GM12873 (cell line): ENCODE data around the gene HGF.

Source experiments
- TF ChIP-seq, protein P1 (sequence below): IDR thresholded peaks from 2 replicates; pipeline ENCODE4 v1.5.1; 2012; ENCODE audit warnings: low read depth, mild to moderate bottlenecking, moderate library complexity, low read length, control low read depth; ENCODE audit not compliant: insufficient read depth; ENCODE audit errors: missing control alignments

HGF gene

DNA sequence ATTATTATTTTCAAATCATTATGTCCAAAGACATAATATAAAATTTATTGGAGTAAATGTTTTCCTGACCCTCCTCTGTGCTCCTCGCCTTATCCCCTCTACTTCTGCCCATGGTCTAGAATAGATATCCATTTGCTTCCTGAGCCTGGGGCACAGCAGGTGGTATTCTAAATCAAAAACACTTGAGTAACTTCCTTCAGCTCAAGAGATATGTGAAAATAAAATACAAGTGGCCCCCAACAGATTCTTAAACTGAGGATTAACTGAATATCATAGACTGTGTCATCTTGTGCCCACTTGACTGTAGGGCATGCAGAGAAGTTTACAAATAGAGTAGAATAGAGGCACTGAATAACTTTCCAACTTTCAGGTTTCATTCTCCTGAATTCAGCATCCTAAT is 59.1 kb downstream of the HGF start:
- TF ChIP-seq, protein P1, sequence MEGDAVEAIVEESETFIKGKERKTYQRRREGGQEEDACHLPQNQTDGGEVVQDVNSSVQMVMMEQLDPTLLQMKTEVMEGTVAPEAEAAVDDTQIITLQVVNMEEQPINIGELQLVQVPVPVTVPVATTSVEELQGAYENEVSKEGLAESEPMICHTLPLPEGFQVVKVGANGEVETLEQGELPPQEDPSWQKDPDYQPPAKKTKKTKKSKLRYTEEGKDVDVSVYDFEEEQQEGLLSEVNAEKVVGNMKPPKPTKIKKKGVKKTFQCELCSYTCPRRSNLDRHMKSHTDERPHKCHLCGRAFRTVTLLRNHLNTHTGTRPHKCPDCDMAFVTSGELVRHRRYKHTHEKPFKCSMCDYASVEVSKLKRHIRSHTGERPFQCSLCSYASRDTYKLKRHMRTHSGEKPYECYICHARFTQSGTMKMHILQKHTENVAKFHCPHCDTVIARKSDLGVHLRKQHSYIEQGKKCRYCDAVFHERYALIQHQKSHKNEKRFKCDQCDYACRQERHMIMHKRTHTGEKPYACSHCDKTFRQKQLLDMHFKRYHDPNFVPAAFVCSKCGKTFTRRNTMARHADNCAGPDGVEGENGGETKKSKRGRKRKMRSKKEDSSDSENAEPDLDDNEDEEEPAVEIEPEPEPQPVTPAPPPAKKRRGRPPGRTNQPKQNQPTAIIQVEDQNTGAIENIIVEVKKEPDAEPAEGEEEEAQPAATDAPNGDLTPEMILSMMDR: no peak

DNA sequence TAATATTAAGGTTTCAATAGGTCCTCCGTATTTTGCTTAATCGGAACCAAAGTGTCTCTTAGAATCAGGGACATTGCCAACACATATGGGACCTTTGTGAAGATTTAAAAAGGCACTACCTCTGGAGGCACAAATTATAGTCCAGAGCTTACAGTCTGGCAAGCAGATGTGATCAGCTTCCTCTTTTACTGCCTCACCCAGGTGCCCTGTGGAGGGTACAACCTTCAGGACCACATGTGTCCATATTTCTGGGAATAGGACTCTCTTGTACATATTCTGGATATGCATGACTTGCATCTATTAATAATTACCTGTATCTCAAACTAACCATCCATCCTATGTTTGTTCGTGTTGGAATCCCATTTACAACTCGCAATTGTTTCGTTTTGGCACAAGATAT is 60.0 kb downstream of the HGF start:
- TF ChIP-seq, protein P1: no peak

DNA sequence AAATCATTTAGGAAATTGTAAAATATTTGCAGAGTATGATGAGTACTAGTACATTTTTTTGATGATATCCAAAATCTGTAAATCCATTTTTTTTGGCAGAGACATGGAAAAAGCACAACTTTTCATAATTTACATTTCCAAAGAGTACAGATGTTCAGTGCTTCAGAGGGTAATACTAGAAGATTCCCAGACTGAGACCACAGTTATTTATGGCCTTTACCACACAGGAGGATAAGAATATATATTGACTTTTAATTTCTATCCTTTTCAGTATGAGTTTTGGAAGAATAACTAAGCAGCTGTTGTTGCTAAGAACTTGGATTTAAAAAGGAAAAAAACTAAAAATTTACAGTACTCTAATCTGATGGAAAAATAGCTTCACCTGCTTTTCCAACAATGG is 61.9 kb downstream of the HGF start:
- TF ChIP-seq, protein P1: no peak

DNA sequence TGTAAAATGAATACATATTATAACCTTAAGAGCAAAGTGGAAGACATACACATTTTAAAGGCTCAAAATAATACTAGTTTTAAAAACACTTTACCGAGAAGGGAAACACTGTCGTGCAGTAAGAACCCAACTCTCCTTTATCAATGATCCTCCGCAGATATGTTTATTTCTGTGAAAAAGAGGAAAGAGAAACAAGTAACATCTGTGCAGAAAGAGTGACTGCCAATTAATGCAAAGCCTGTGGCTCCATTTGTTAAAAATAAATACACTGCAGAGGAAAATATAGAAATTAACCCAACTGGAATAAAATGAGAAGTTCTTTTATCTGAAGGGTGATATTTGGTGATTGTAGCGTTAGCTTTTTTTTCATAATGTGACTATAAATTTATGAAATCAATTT is 62.7 kb downstream of the HGF start:
- TF ChIP-seq, protein P1: no peak

DNA sequence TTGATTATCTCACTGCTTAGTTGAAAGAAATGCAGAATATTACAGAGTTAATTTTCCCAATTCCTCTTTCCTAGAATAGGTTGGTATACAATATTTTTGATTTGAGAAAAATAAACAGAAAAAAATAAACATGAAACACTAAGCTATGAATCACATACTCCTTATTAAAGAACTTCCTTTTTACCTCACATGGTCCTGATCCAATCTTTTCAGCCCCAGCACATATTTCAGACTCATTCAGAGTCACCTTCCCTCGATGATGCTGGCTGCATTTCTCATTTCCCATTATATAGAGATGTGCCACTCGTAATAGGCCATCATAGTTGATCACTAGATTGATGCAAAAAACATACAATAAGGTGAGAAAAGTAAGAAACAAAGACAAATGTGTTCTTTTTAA is 64.6 kb downstream of the HGF start:
- TF ChIP-seq, protein P1: no peak

DNA sequence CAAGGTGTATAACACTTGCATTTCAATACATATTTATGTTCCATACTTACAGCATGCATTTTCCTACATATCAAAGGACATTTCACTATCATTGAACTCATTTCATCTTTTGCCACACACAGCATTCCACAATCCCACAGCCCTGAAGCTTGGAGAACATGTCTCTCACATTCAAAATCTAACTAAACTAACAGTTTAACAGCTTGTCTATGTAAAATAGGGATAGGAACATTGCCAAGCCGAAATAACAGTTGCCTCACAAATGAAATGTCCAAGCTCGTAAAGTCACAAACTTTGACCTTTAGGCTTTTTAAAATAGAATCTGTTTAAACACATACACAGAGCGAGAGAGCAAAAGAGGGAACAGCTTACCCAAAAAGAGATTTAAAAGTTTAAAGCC is 65.3 kb downstream of the HGF start:
- TF ChIP-seq, protein P1: no peak

DNA sequence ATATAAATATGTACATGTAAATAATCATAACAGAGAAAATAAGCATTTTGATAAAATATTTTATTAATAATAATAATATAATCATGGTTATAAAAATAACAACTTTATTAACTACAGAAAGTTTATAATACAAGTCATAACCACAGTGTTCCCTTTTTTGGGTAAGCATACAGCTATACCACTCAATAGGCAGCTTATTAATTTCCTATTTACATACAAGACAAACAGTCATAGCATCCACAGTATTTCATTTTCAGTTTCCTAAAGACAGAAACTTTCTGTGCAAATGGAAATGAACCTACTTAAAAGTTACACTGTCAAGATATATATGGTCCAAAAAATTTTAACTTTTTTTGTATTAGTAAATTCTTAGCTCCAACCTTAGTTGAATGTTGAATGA is 70.9 kb downstream of the HGF start:
- TF ChIP-seq, protein P1: no peak
